A673 (cell line): ENCODE measurements around the gene SORL1.

Experiments used
- EZH2 ChIP-seq: fragments of 200-600 bp; sonication (generic); IDR thresholded peaks from 2 replicates; pipeline ENCODE4 v1.6.1; 2017; ENCODE audit warnings: borderline replicate concordance, low read depth, mild to moderate bottlenecking, mixed read lengths, antibody characterized with exemption, low read length; ENCODE audit not compliant: poor library complexity, severe bottlenecking
- TF ChIP-seq, protein P1 (sequence below): fragments of 300-800, 200-600 bp; sonication (generic); conservative IDR thresholded peaks from 2 replicates; pipeline ENCODE4 v1.5.1; 2017; ENCODE audit warnings: low read depth, mild to moderate bottlenecking, antibody characterized with exemption, low read length, moderate library complexity, mixed read lengths

DNA sequence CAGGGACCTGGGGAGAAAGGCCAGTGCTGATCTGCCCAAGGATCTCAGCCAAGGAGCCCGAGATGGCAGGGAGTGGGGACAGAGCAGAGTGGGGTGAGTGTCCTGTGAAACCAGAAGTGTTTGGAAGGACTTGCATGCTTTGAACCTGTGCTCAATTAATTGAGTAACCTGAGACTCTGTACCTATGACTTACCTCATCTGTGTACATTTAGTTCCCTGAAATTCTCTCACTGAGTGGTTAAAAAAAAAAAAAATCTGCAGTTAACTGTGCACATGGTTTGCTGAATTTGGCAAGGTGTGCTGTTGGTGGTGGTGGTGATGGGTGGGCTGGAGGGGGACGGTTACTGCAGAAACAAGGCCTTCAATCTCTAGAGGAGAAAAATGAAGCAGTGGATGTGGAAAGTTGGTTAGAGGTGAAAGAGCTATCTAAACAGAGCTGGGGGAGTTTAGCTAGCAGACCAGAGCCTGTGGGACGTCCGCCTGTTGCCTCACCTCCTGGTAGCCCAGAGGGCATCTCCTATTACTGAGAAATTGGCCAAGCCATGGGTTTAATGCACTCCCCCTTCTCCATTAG, 8.9 kb downstream of the SORL1 start:
- TF ChIP-seq, protein P1, sequence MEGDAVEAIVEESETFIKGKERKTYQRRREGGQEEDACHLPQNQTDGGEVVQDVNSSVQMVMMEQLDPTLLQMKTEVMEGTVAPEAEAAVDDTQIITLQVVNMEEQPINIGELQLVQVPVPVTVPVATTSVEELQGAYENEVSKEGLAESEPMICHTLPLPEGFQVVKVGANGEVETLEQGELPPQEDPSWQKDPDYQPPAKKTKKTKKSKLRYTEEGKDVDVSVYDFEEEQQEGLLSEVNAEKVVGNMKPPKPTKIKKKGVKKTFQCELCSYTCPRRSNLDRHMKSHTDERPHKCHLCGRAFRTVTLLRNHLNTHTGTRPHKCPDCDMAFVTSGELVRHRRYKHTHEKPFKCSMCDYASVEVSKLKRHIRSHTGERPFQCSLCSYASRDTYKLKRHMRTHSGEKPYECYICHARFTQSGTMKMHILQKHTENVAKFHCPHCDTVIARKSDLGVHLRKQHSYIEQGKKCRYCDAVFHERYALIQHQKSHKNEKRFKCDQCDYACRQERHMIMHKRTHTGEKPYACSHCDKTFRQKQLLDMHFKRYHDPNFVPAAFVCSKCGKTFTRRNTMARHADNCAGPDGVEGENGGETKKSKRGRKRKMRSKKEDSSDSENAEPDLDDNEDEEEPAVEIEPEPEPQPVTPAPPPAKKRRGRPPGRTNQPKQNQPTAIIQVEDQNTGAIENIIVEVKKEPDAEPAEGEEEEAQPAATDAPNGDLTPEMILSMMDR, result no peak
- TF ChIP-seq EZH2, result no peak
